GM23338 (cell line): ENCODE data around the gene MAP1LC3B. TPM values are rescaled to one million over a fixed set of nuclear protein-coding genes. Genes with fewer than 3 reads are reported as not detected.
A peak's percentile ranks its signal among the peaks of the same experiment; 100 is the strongest.

ENCODE experiments used
- ATAC-seq: fragments of 200-7000 bp; cut with Tn5 transposase; 3 replicates; pipeline ENCODE4 v1.9.1; 2020
- DNase-seq: peaks from one replicate; pipeline ENCODE4 v3.0.0-alpha.2; 2015; ENCODE audit warnings: low spot score
- H2AFZ ChIP-seq: fragments of 200-600 bp; sonication (generic); 2 replicates; pipeline ENCODE4 v1.8.0; 2016; ENCODE audit warnings: antibody characterized with exemption, mild to moderate bottlenecking, moderate library complexity
- H3F3A ChIP-seq: fragments of 200-600 bp; sonication (generic); replicated peaks from 2 replicates; pipeline ENCODE4 v1.8.0; 2017; ENCODE audit warnings: antibody characterized with exemption, mixed run types, low read depth
- H3K27ac ChIP-seq: fragments of 200-600 bp; sonication (generic); 2 replicates; pipeline ENCODE4 v1.6.1; 2016; ENCODE audit warnings: low read depth
- H3K27me3 ChIP-seq: fragments of 200-600 bp; sonication (generic); 2 replicates; pipeline ENCODE4 v1.8.0; 2016; ENCODE audit warnings: mild to moderate bottlenecking, mixed run types, moderate library complexity; ENCODE audit not compliant: insufficient read depth
- H3K36me3 ChIP-seq: fragments of 200-600 bp; sonication (generic); 2 replicates; pipeline ENCODE4 v1.8.0; 2016; ENCODE audit warnings: mild to moderate bottlenecking; ENCODE audit not compliant: insufficient read depth
- H3K4me1 ChIP-seq: fragments of 200-600 bp; sonication (generic); 2 replicates; pipeline ENCODE4 v1.8.0; 2016; ENCODE audit warnings: mild to moderate bottlenecking, moderate library complexity; ENCODE audit not compliant: insufficient read depth
- H3K4me2 ChIP-seq: fragments of 200-600 bp; sonication (generic); 2 replicates; pipeline ENCODE4 v1.7.1; 2017; ENCODE audit warnings: mixed run types
- H3K4me3 ChIP-seq: fragments of 200-600 bp; sonication (generic); 2 replicates; pipeline ENCODE4 v1.6.1; 2016; ENCODE audit warnings: mixed run types
- H3K79me2 ChIP-seq: fragments of 200-600 bp; sonication (generic); replicated peaks from 2 replicates; pipeline ENCODE4 v1.8.0; 2017; ENCODE audit warnings: mild to moderate bottlenecking; ENCODE audit not compliant: insufficient read depth
- H3K9me2 ChIP-seq: fragments of 200-600 bp; sonication (generic); 2 replicates; pipeline ENCODE4 v1.8.0; 2017; ENCODE audit not compliant: insufficient read depth
- H4K20me1 ChIP-seq: fragments of 200-600 bp; sonication (generic); replicated peaks from 2 replicates; pipeline ENCODE4 v1.8.0; 2017; ENCODE audit warnings: mild to moderate bottlenecking; ENCODE audit not compliant: insufficient read depth
- H3K27ac Mint-ChIP-seq: 2 replicates; pipeline ENCODE4 v1.8.0; 2020; ENCODE audit warnings: inconsistent platforms, mild to moderate bottlenecking, moderate library complexity, mixed read lengths
- H3K27me3 Mint-ChIP-seq: 3 replicates; pipeline ENCODE4 v1.8.0; 2022; ENCODE audit warnings: low read depth, mild to moderate bottlenecking, moderate library complexity, mixed read lengths, inconsistent platforms; ENCODE audit not compliant: insufficient read depth, poor library complexity
- H3K36me3 Mint-ChIP-seq: 3 replicates; pipeline ENCODE4 v1.8.0; 2021; ENCODE audit warnings: low read depth, mild to moderate bottlenecking, inconsistent platforms, moderate library complexity, mixed read lengths
- H3K4me1 Mint-ChIP-seq: 3 replicates; pipeline ENCODE4 v1.8.0; 2020; ENCODE audit warnings: mild to moderate bottlenecking, inconsistent platforms, mixed read lengths
- H3K4me3 Mint-ChIP-seq: 3 replicates; pipeline ENCODE4 v1.8.0; 2021; ENCODE audit warnings: moderate library complexity, mild to moderate bottlenecking, inconsistent platforms, mixed read lengths
- H3K9me3 Mint-ChIP-seq: 3 replicates; pipeline ENCODE4 v1.8.0; 2020; ENCODE audit warnings: moderate library complexity, mild to moderate bottlenecking, inconsistent platforms, mixed read lengths
- JUNB ChIP-seq: IDR thresholded peaks from one replicate; pipeline ENCODE4 v1.6.1; 2016; ENCODE audit warnings: antibody characterized with exemption; ENCODE audit not compliant: unreplicated experiment
- POLR2AphosphoS5 ChIP-seq: IDR thresholded peaks from 2 replicates; pipeline ENCODE4 v1.6.1; 2016; ENCODE audit warnings: antibody characterized with exemption, low read depth
- REST ChIP-seq: IDR thresholded peaks from one replicate; pipeline ENCODE4 v1.6.1; 2018; ENCODE audit warnings: antibody characterized with exemption; ENCODE audit not compliant: unreplicated experiment
- ZNF462 ChIP-seq: fragments of 250-450 bp; sonication (Bioruptor Pico); IDR thresholded peaks from 2 replicates; pipeline ENCODE4 v1.5.0; 2020; ENCODE audit warnings: mild to moderate bottlenecking, moderate library complexity
- polyA plus RNA-seq: library from polyadenylated mRNA; unstranded; fragments of >200 nt; fragmentation: Nextera tagmentation; extraction: Ambion mirVana; gene quantifications from 2 replicates; pipeline ENCODE4 v1.2.1, GENCODE V29; 2016
- total RNA-seq: library from RNA; depleted of rRNA; stranded (reverse); fragments of >200 nt; shearing (Covaris generic); gene quantifications from 2 replicates; pipeline ENCODE4 v1.2.3, GENCODE V29; 2014

Gene MAP1LC3B
- total and polyA plus RNA-seq, 2 experiments from 2014 or later = 35.9 to 80.2 TPM

GRCh38 chr16:87395181-87395842, 3.2 kb downstream of the MAP1LC3B start:
- Mint-ChIP-seq H3K27me3 (peaks cover 10% of the 10 kb centered on the region), H3K27ac (no peak overlapping the region), H3K9me3 (no peaks in the 10 kb centered on the region; the same call in 2 of the 3 replicates), H3K4me3 (no peak overlapping the region), H3K36me3 (peaks cover 19% of the 10 kb centered on the region), H3K4me1 (peaks cover 19% of the 10 kb centered on the region)
- no peak overlapping the region for H3K27ac ChIP-seq
- peaks cover 56% of the 10 kb centered on the region for H3K79me2 ChIP-seq
- peaks cover 13% of the 10 kb centered on the region; the same call in 1 of the 2 replicates for H3K36me3 ChIP-seq
- 0 out of 2 replicates have a peak, but pooled peaks cover 10% of the 10 kb centered on the region for H3F3A ChIP-seq
- H2AFZ ChIP-seq = no peak overlapping the region
- H3K9me2 ChIP-seq = no peaks in the 10 kb centered on the region
- H3K4me2 ChIP-seq = no peak overlapping the region
- TF ChIP-seq JUNB (no peak), REST (no peak)
- DNase-seq (no peak), ATAC-seq (no peak)
- peaks cover 12% of the 10 kb centered on the region for H3K4me1 ChIP-seq
- no peak overlapping the region for H3K4me3 ChIP-seq
- no peaks in the 10 kb centered on the region for H3K27me3 ChIP-seq
- H4K20me1 ChIP-seq = peaks cover 44% of the 10 kb centered on the region

- no peaks in the 10 kb centered on the region for H3K9me3 Mint-ChIP-seq
- DNase-seq = no peak
Measured at GRCh38 chr16:87404764-87405625, 12.9 kb downstream of the MAP1LC3B start.

More at GRCh38 chr16:87404764-87405625, 12.9 kb downstream of the MAP1LC3B start:
- no peaks in the 10 kb centered on the region for H3K79me2 ChIP-seq
- no peak overlapping the region for H3K4me2 ChIP-seq
- Mint-ChIP-seq H3K4me1 (0 out of 3 replicates have a peak, but pooled peaks cover 3% of the 10 kb centered on the region), H3K4me3 (no peak overlapping the region), H3K27ac (no peak overlapping the region), H3K27me3 (no peaks in the 10 kb centered on the region), H3K36me3 (peaks cover 44% of the 10 kb centered on the region)
- H3K36me3 ChIP-seq = peaks cover 20% of the 10 kb centered on the region
- 0 out of 2 replicates have a peak, but pooled peaks cover 3% of the 10 kb centered on the region for H3F3A ChIP-seq
- H3K9me2 ChIP-seq = no peaks in the 10 kb centered on the region
- peaks cover 14% of the 10 kb centered on the region for H4K20me1 ChIP-seq
- no peaks in the 10 kb centered on the region for H3K4me1 ChIP-seq
- no peaks in the 10 kb centered on the region for H3K27me3 ChIP-seq
- TF ChIP-seq POLR2AphosphoS5 = 0 out of 2 replicates have a peak, but pooled peaks have one; percentile 8
- TF ChIP-seq ZNF462 (CRISPR knock-in tag) = no peak
- H2AFZ ChIP-seq = no peak overlapping the region
- H3K4me3 ChIP-seq = no peak overlapping the region
- no peak overlapping the region for H3K27ac ChIP-seq
- no peak for ATAC-seq
